Measurements from ENCODE around the gene ACAA2.

DNA sequence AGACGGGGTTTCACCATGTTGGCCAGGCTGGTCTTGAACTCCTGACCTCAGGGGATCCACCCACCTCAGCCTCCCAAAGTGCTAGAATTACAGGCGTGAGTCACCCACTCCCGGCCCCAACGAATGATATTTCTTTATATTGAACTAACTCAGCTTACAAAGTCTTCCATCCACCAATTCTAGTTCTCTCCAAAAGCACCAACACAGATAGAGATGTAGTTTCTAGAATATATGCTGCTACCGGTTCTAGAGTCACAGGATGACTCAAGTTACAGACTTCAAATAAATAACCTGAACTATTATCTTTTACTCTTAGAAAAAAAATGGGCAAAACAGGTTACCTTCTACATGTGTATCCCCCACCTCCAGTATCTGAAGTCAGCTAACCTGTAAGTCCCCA, 9.2 kb downstream of the ACAA2 start:
- TF ChIP-seq, protein P1, sequence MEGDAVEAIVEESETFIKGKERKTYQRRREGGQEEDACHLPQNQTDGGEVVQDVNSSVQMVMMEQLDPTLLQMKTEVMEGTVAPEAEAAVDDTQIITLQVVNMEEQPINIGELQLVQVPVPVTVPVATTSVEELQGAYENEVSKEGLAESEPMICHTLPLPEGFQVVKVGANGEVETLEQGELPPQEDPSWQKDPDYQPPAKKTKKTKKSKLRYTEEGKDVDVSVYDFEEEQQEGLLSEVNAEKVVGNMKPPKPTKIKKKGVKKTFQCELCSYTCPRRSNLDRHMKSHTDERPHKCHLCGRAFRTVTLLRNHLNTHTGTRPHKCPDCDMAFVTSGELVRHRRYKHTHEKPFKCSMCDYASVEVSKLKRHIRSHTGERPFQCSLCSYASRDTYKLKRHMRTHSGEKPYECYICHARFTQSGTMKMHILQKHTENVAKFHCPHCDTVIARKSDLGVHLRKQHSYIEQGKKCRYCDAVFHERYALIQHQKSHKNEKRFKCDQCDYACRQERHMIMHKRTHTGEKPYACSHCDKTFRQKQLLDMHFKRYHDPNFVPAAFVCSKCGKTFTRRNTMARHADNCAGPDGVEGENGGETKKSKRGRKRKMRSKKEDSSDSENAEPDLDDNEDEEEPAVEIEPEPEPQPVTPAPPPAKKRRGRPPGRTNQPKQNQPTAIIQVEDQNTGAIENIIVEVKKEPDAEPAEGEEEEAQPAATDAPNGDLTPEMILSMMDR (IDR thresholded peaks at IDR 0.05 in 8 of 11, conservative IDR thresholded peaks at IDR 0.05 in 3 of 11): no peak
- TF ChIP-seq POLR2A (IDR thresholded peaks at IDR 0.05) (no peak), POLR2AphosphoS5 (IDR thresholded peaks at IDR 0.05) (no peak)
